MCF 10A (cell line): ENCODE results near the gene HBA2. TPM values are rescaled to one million over a fixed set of nuclear protein-coding genes. Genes with fewer than 3 reads are reported as not detected.
A peak's percentile ranks its signal among the peaks of the same experiment; 100 is the strongest.
"Not testable (repeated sequence)": the region's sequence is repeated elsewhere in the genome, so short reads cannot be mapped to it uniquely, and the experiment has no call there.

Source experiments
- BruUV-seq: library from RNA; stranded (reverse); fragments of 400-500 nt; replicated peaks from 2 replicates; lab custom pipeline; 2021; lab: Mats Ljungman, UMichigan
- CTCF ChIA-PET: fragments of 300-600 bp; sonication (Branson Sonifier 250); formaldehyde crosslinking; extraction: SDS; loops from one replicate; lab custom pipeline; 2021; ENCODE audit warnings: antibody characterized with exemption, inconsistent platforms; lab: Yijun Ruan, JAX
- POLR2A ChIA-PET: fragments of 300-600, 350-650 bp; sonication (Branson Sonifier 250); formaldehyde crosslinking; extraction: SDS; loops from one replicate; lab custom pipeline; 2020; ENCODE audit warnings: antibody characterized with exemption, inconsistent platforms; lab: Yijun Ruan, JAX
- DNase-seq: peaks from one replicate; pipeline ENCODE4 v3.0.0-alpha.2; 2018; ENCODE audit not compliant: unreplicated experiment
- H3K27ac Mint-ChIP-seq: one replicate; pipeline ENCODE4 v1.8.0; 2022; ENCODE audit warnings: mild to moderate bottlenecking, low read depth, mixed read lengths; ENCODE audit not compliant: unreplicated experiment
- H3K27me3 Mint-ChIP-seq: one replicate; pipeline ENCODE4 v1.8.0; 2022; ENCODE audit warnings: mixed read lengths; ENCODE audit not compliant: insufficient read depth, unreplicated experiment
- H3K36me3 Mint-ChIP-seq: one replicate; pipeline ENCODE4 v1.8.0; 2022; ENCODE audit warnings: mild to moderate bottlenecking, moderate library complexity, mixed read lengths; ENCODE audit not compliant: insufficient read depth, unreplicated experiment
- H3K4me1 Mint-ChIP-seq: one replicate; pipeline ENCODE4 v1.8.0; 2022; ENCODE audit warnings: mixed read lengths; ENCODE audit not compliant: insufficient read depth, unreplicated experiment
- H3K4me3 Mint-ChIP-seq: one replicate; pipeline ENCODE4 v1.8.0; 2022; ENCODE audit warnings: mild to moderate bottlenecking, moderate library complexity, mixed read lengths; ENCODE audit not compliant: unreplicated experiment
- H3K9me3 Mint-ChIP-seq: one replicate; pipeline ENCODE4 v1.8.0; 2022; ENCODE audit warnings: mixed read lengths; ENCODE audit not compliant: unreplicated experiment
- CTCF ChIP-seq: fragments of 200-600 bp; IDR thresholded peaks from one replicate; pipeline ENCODE4 v1.8.0; 2022; ENCODE audit warnings: antibody characterized with exemption, mild to moderate bottlenecking; ENCODE audit not compliant: unreplicated experiment
- intact Hi-C: fragments of 100-400 bp; cut with micrococcal nuclease; formaldehyde crosslinking; loops from 2 replicates; pipeline ENCODE4 v1.14.1; 2022
- total RNA-seq: library from RNA; stranded (reverse); gene quantifications from 2 replicates; pipeline ENCODE4 v1.2.3, GENCODE V29; 2022

HBA2 gene
- total RNA-seq, 1 experiment from 2014 or later = not detected

- POLR2A ChIA-PET = no interaction called here
- no peaks in the 10 kb centered on the region for H3K27me3 Mint-ChIP-seq
- no peak for DNase-seq
- H3K27ac Mint-ChIP-seq = no peak overlapping the region
- BruUV-seq = no TSS peak
- TF ChIP-seq CTCF = no peak
- no peak overlapping the region for H3K4me3 Mint-ChIP-seq
- CTCF ChIA-PET = interaction anchor here (1.4 kb wide), 1 partner anchor 169 kb away, joined by 3 read pairs; no protein-coding TSS in a partner anchor
- H3K9me3 Mint-ChIP-seq = no peaks in the 10 kb centered on the region
- H3K4me1 Mint-ChIP-seq = no peaks in the 10 kb centered on the region
- intact Hi-C loops = no loop called here
- H3K36me3 Mint-ChIP-seq = peaks cover 98% of the 10 kb centered on the region
Observed at GRCh38 chr16:193441-193840, 20.8 kb downstream of the HBA2 start.

- Mint-ChIP-seq H3K36me3 (peaks cover 98% of the 10 kb centered on the region), H3K27ac (no peak overlapping the region), H3K27me3 (no peaks in the 10 kb centered on the region), H3K4me1 (no peaks in the 10 kb centered on the region), H3K9me3 (no peaks in the 10 kb centered on the region), H3K4me3 (no peak overlapping the region)
- ChIA-PET CTCF (interaction anchor here (0.6 to 2.0 kb wide), 3 partner anchors 13 to 129 kb away, joined by 3 to 8 read pairs (median 5); no protein-coding TSS in a partner anchor), POLR2A (interaction anchor here (1.1 kb wide), 1 partner anchor 32 kb away, joined by 4 read pairs; no protein-coding TSS in a partner anchor)
- no peak for TF ChIP-seq CTCF
- intact Hi-C loops = no loop called here
- BruUV-seq = no TSS peak
- DNase-seq = no peak
Observed at GRCh38 chr16:194516-194915, 21.8 kb downstream of the HBA2 start.

GRCh38 chr16:200388-200787 is 27.7 kb downstream of the HBA2 start:
- TF ChIP-seq CTCF = no peak
- no peaks in the 10 kb centered on the region for H3K27me3 Mint-ChIP-seq
- intact Hi-C loops = loop anchor here (1.0 kb wide), 1 partner anchor 12 kb away; no protein-coding TSS in a partner anchor
- no peaks in the 10 kb centered on the region for H3K4me1 Mint-ChIP-seq
- DNase-seq = peak; percentile 63
- no peak overlapping the region for H3K4me3 Mint-ChIP-seq
- H3K27ac Mint-ChIP-seq = no peak overlapping the region
- H3K9me3 Mint-ChIP-seq = no peaks in the 10 kb centered on the region
- POLR2A ChIA-PET = interaction anchor here (1.3 kb wide), 1 partner anchor 19 kb away, joined by 3 read pairs; no protein-coding TSS in a partner anchor
- CTCF ChIA-PET = interaction anchor here (0.7 kb wide), 1 partner anchor 158 kb away, joined by 3 read pairs; no protein-coding TSS in a partner anchor
- H3K36me3 Mint-ChIP-seq = peaks cover 98% of the 10 kb centered on the region
- no TSS peak for BruUV-seq

GRCh38 chr16:203246-203645 is 30.6 kb downstream of the HBA2 start:
- Mint-ChIP-seq H3K27ac (no peak overlapping the region), H3K9me3 (no peaks in the 10 kb centered on the region), H3K4me1 (no peaks in the 10 kb centered on the region), H3K27me3 (no peaks in the 10 kb centered on the region), H3K4me3 (no peak overlapping the region), H3K36me3 (peaks cover 98% of the 10 kb centered on the region)
- no peak for DNase-seq
- intact Hi-C loops = no loop called here
- BruUV-seq = no TSS peak
- no peak for TF ChIP-seq CTCF
- POLR2A ChIA-PET = no interaction called here
- CTCF ChIA-PET = interaction anchor here (0.5 to 1.2 kb wide), 3 partner anchors 22 to 147 kb away, joined by 3 read pairs; no protein-coding TSS in a partner anchor

GRCh38 chr16:204046-204445 is 31.4 kb downstream of the HBA2 start:
- H3K9me3 Mint-ChIP-seq, BruUV-seq, H3K27me3 Mint-ChIP-seq, POLR2A ChIA-PET, H3K4me1 Mint-ChIP-seq, H3K4me3 Mint-ChIP-seq, DNase-seq, H3K27ac Mint-ChIP-seq, intact Hi-C loops: not testable (repeated sequence)
- peaks cover 98% of the 10 kb centered on the region for H3K36me3 Mint-ChIP-seq
- CTCF ChIA-PET = interaction anchor here (1.2 kb wide), 1 partner anchor 147 kb away, joined by 3 read pairs; no protein-coding TSS in a partner anchor

- H3K27ac Mint-ChIP-seq, H3K9me3 Mint-ChIP-seq, H3K4me3 Mint-ChIP-seq, H3K4me1 Mint-ChIP-seq, intact Hi-C loops, BruUV-seq, DNase-seq, H3K27me3 Mint-ChIP-seq: not testable (repeated sequence)
- CTCF ChIA-PET = interaction anchor here (0.6 to 1.3 kb wide), 4 partner anchors 8 to 153 kb away, joined by 3 to 4 read pairs (median 3); no protein-coding TSS in a partner anchor
- POLR2A ChIA-PET = interaction anchor here (0.6 to 2.4 kb wide), 4 partner anchors 16 to 44 kb away, joined by 4 to 7 read pairs (median 4); partner anchors contain the start of gene LUC7L
- peaks cover 92% of the 10 kb centered on the region for H3K36me3 Mint-ChIP-seq
Observed at GRCh38 chr16:209359-209758, 36.7 kb downstream of the HBA2 start.
